BJ (cell line): ENCODE results near the gene FUT3. TPM values are rescaled to one million over a fixed set of nuclear protein-coding genes. Genes with fewer than 3 reads are reported as not detected.

Source experiments
- CTCF ChIA-PET: fragments of 350-600 bp; formaldehyde crosslinking; extraction: SDS; loops from one replicate; lab custom pipeline; 2021; ENCODE audit warnings: antibody characterized with exemption, inconsistent platforms; lab: Yijun Ruan, JAX
- POLR2A ChIA-PET: fragments of 300-600 bp; sonication (Branson Sonifier 250); formaldehyde crosslinking; extraction: SDS; loops from one replicate; lab custom pipeline; 2021; ENCODE audit warnings: antibody characterized with exemption; lab: Charles Lee
- DNase-seq: peaks from one replicate; pipeline ENCODE4 v3.0.0-alpha.2; 2011; ENCODE audit warnings: low read depth
- H3K27me3 ChIP-seq: 2 replicates; pipeline ENCODE4 v1.6.0; 2011; ENCODE audit warnings: low read length; ENCODE audit not compliant: control insufficient read depth, insufficient read depth
- H3K36me3 ChIP-seq: 2 replicates; pipeline ENCODE4 v1.5.1; 2011; ENCODE audit warnings: low read length; ENCODE audit not compliant: control insufficient read depth, insufficient read depth
- H3K4me3 ChIP-seq: 2 replicates; pipeline ENCODE4 v1.5.1; 2011; ENCODE audit warnings: low read depth, mild to moderate bottlenecking, control low read depth, low read length
- polyA plus RNA-seq: library from polyadenylated mRNA; depleted of rRNA; stranded (reverse); fragments of >200 nt; gene quantifications from 2 replicates; pipeline ENCODE4 v1.2.3, GENCODE V29; 2011
- TF ChIP-seq, protein P1 (sequence below): IDR thresholded peaks from 2 replicates; pipeline ENCODE4 v1.5.1; 2011; ENCODE audit warnings: low read depth, mild to moderate bottlenecking, control low read depth, inconsistent platforms, low read length, moderate library complexity; ENCODE audit not compliant: insufficient read depth

The FUT3 gene
- polyA plus RNA-seq, 1 experiment: not detected

DNA sequence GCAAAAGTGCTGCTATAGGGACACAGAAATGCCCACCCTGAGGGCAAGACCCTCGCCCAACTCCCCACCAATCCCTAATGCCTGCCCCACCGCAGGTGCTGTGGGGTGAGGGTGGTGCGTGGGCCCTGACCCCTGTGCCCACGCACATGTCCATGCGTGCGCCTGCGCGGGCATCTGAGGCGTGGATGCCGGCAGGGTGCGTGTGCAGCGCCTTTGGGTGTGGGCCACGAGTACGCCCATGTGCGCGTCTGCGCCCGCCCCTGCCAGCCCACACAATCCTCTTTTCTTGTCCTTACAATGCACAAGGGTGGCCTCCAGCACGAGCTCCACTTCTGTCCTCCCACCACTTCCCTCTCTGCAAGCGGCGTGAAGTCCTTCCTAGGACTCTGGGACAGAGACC, 26.1 kb downstream of the FUT3 start:
- POLR2A ChIA-PET: no interaction called here

DNA sequence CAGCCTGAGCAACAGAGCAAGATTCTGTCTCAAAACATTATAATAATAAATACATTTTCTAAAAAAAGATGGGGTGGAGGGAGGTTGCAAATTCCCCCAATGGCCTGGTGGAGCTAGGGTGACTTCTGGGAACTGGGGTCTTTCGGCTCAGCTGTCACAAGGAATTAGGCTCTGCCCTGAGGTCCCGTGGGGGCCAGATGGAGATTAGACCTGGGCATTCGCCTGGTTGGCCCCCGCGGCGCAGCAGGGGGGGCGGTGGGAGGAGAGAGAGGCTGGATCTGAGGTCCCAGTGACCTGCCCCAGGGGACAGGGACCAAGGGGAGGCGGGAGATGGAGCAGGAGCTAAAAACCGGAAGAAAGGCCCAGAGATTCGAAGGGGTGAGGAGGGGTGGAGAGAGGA, 26.5 kb downstream of the FUT3 start:
- CTCF ChIA-PET: interaction anchor here (4.7 kb wide), 1 partner anchor 21 kb away, joined by 21 read pairs; no protein-coding TSS in a partner anchor
- TF ChIP-seq, protein P1, sequence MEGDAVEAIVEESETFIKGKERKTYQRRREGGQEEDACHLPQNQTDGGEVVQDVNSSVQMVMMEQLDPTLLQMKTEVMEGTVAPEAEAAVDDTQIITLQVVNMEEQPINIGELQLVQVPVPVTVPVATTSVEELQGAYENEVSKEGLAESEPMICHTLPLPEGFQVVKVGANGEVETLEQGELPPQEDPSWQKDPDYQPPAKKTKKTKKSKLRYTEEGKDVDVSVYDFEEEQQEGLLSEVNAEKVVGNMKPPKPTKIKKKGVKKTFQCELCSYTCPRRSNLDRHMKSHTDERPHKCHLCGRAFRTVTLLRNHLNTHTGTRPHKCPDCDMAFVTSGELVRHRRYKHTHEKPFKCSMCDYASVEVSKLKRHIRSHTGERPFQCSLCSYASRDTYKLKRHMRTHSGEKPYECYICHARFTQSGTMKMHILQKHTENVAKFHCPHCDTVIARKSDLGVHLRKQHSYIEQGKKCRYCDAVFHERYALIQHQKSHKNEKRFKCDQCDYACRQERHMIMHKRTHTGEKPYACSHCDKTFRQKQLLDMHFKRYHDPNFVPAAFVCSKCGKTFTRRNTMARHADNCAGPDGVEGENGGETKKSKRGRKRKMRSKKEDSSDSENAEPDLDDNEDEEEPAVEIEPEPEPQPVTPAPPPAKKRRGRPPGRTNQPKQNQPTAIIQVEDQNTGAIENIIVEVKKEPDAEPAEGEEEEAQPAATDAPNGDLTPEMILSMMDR: no peak
- no peak for DNase-seq
- no peaks in the 10 kb centered on the region for H3K36me3 ChIP-seq
- no peak overlapping the region for H3K4me3 ChIP-seq
- peaks cover 3% of the 10 kb centered on the region; the same call in 1 of the 2 replicates for H3K27me3 ChIP-seq
- POLR2A ChIA-PET: no interaction called here

More for the DNA sequence above, 26.1 kb downstream of the FUT3 start:
- Histone ChIP-seq H3K36me3 (no peaks in the 10 kb centered on the region), H3K4me3 (no peak overlapping the region), H3K27me3 (peaks cover 6% of the 10 kb centered on the region; the same call in 1 of the 2 replicates)
- DNase-seq: no peak
- TF ChIP-seq, protein P1: no peak
- CTCF ChIA-PET: no interaction called here

DNA sequence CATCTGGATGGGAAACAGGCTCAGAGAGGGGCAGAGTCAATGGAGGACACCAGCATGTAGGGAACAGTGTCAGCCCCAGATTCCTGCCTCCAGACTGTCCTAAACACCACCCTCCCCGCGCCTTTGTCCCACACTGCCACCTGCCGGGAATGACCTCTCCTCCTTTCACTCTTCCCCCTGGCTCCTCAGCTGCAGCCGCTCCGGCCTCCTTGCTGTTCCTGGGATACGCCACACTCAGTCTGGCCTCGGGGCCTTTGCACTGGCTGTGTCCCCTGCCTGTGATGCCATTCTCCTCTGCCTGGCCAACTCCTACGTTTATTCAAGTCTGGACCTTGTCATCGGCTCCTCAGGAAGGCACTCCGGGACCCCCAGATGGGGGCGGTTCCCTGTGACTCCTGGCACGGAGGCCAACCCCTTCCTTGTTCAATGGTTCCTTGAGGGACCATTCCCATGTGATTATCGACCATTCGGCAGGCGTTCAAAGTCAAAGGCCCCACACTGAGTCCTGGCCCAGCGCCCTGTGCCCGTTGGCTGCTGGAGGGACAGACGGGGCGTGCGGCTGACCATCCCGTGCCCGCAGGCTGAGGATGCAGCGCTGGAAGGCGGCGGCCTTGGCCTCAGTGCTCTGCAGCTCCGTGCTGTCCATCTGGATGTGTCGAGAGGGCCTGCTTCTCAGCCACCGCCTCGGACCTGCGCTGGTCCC, 27.5 kb downstream of the FUT3 start:
- ChIA-PET POLR2A (no interaction called here), CTCF (interaction anchor here (4.7 kb wide), 1 partner anchor 20 kb away, joined by 21 read pairs; no protein-coding TSS in a partner anchor)
- TF ChIP-seq, protein P1: 0 out of 2 replicates have a peak, but pooled peaks have one; percentile 14
- Histone ChIP-seq H3K4me3 (no peak overlapping the region), H3K27me3 (no peaks in the 10 kb centered on the region), H3K36me3 (no peaks in the 10 kb centered on the region)
- DNase-seq: no peak

DNA sequence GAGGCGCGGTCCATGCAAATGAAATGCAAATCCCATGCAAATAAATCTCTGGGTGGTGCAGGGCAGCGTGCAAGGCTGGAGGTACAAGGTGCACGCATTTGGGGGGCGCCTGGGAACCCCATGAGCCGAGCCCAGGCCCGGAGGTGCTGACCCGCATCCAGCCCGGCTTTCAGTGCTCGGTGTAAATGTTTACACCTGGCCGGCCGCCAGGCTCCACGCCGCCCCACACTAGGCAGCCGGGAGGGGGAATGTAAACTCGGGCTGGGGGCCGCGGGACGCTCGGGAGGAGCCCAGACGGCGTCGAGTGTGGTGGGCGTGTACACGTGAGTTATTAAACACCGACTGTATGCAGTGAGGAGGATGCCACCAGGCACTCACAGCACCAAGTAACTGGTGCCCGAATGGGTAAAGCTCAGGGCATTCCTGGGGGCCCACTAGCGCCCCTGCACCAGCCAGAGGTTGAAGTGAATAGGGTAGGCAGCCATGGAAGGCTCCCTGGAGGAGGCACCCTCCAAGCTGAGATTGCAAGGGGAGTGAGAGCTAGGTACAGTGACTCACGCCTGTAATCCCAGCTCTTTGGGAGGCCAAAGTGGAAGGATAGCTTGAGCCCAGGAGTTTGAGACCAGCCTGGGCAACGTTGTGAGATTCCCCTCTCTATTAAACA, 28.9 kb downstream of the FUT3 start:
- TF ChIP-seq, protein P1: no peak
- CTCF ChIA-PET: interaction anchor here (4.7 kb wide), 1 partner anchor 18 kb away, joined by 21 read pairs; no protein-coding TSS in a partner anchor
- no peak for DNase-seq

DNA sequence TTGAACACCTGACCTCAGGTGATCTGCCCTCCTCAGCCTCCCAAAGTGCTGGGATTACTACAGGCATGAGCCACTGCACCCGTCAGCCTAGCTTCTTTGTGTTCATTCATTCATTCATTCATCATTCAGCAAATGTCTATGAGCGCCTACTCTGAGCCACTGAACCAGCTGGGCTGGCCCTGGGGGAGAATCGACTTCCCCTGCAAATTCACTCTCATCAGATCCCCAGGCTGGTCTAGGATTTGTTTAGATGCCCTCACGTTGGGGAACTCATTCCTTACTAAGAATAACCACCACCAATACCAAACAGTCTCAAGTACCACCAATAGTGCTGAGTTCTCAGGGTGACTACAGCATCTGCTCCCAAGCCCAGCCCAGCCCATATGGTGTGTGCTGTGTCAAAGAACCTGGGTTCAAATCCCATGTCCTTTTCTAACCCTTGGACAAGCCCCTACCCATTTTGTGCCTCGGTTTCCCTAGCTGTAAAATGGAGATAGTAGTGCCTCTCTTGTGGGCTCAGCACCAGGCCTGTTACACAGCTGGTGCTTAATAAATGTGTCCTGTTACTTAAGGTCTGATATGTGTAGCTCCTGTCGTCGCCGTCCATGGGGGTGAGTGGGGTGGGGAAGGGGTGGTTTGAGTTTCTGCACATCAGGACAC, 29.6 kb downstream of the FUT3 start:
- H3K27me3 ChIP-seq: no peaks in the 10 kb centered on the region
- CTCF ChIA-PET: interaction anchor here (4.7 kb wide), 1 partner anchor 18 kb away, joined by 21 read pairs; no protein-coding TSS in a partner anchor
- POLR2A ChIA-PET: no interaction called here

More for the DNA sequence above, 28.9 kb downstream of the FUT3 start:
- no peaks in the 10 kb centered on the region for H3K36me3 ChIP-seq
- POLR2A ChIA-PET: no interaction called here
- no peaks in the 10 kb centered on the region for H3K27me3 ChIP-seq
- no peak overlapping the region for H3K4me3 ChIP-seq

More for the DNA sequence above, 29.6 kb downstream of the FUT3 start:
- Histone ChIP-seq H3K36me3 (no peaks in the 10 kb centered on the region), H3K4me3 (no peak overlapping the region)
- TF ChIP-seq, protein P1: no peak
- no peak for DNase-seq
